ENCODE data around the gene SEL1L. TPM values are rescaled to one million over a fixed set of nuclear protein-coding genes. Genes with fewer than 3 reads are reported as not detected.
"Not testable (repeated sequence)": the region's sequence is repeated elsewhere in the genome, so short reads cannot be mapped to it uniquely, and the experiment has no call there.

SEL1L gene
- total and polyA plus RNA-seq, 9 donors: 15.6 to 68.2 (median 44.4) TPM

GRCh38 chr14:81473456-81474147 lies 60.1 kb downstream of the SEL1L start:
- H3K4me1 ChIP-seq (ENCODE audit: insufficient read depth): peaks cover 7% of the 10 kb centered on the region
- TF ChIP-seq CTCF (IDR thresholded peaks at IDR 0.05): no peak
- intact Hi-C loops (cut with DNase I): no loop called here
- H3K27me3 ChIP-seq: no peaks in the 10 kb centered on the region
- H3K4me3 ChIP-seq: no peak overlapping the region
- H3K27ac ChIP-seq: no peak overlapping the region
- 76 to 78% (median 78%) methylated on average over 3 of the region's 3 CpGs for WGBS, 3 donors
- no peaks in the 10 kb centered on the region for H3K9me3 ChIP-seq
- no peaks in the 10 kb centered on the region for H3K36me3 ChIP-seq
- no peak for DNase-seq

GRCh38 chr14:81472096-81472800 lies 61.4 kb downstream of the SEL1L start:
- TF ChIP-seq CTCF (IDR thresholded peaks at IDR 0.05) (no peak), EP300 (IDR thresholded peaks at IDR 0.05) (no peak), POLR2A (IDR thresholded peaks at IDR 0.05) (no peak)
- WGBS, 3 donors: 90 to 94% (median 94%) methylated on average over 3 of the region's 3 CpGs
- Histone ChIP-seq H3K27me3 (no peaks in the 10 kb centered on the region), H3K9me3 (no peaks in the 10 kb centered on the region), H3K4me1 (ENCODE audit: insufficient read depth) (peaks cover 3% of the 10 kb centered on the region), H3K4me3 (no peak overlapping the region), H3K27ac (no peak overlapping the region), H3K36me3 (no peaks in the 10 kb centered on the region)
- intact Hi-C loops (cut with DNase I): no loop called here
- DNase-seq: no peak

DNA sequence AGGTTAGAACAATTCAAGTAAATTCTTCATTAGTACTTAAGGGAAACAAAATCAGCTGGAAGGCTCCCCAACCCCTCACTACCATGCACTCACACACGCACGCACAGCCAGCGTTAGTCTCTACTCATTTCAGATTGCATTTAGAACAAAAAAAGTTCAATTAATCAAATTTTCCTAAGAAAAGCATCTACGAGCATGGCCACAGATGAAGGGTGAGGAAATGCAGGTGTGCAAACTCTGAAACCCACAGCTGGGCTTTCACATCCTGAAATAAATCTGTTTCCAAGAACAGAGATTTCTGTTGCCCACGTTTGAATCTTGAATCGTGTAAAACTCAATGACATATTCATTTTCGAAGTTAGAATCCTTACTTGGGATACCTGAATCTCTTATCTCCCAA lies 62.6 kb downstream of the SEL1L start:
- Histone ChIP-seq H3K36me3 (no peaks in the 10 kb centered on the region), H3K27ac (no peak overlapping the region), H3K4me3 (no peak overlapping the region), H3K9me3 (no peaks in the 10 kb centered on the region), H3K27me3 (no peaks in the 10 kb centered on the region), H3K4me1 (ENCODE audit: insufficient read depth) (no peaks in the 10 kb centered on the region)
- TF ChIP-seq POLR2A (IDR thresholded peaks at IDR 0.05): no peak
- no peak for TF ChIP-seq EP300 (IDR thresholded peaks at IDR 0.05)
- TF ChIP-seq CTCF (IDR thresholded peaks at IDR 0.05): no peak
- DNase-seq: no peak
- 61 to 68% (median 66%) methylated on average over 7 of the region's 7 CpGs for WGBS, 3 donors
- intact Hi-C loops (cut with DNase I): no loop called here

GRCh38 chr14:81470557-81470826 lies 63.2 kb downstream of the SEL1L start:
- DNase-seq; intact Hi-C loops (cut with DNase I); H3K4me3 ChIP-seq; H3K36me3 ChIP-seq; H3K27me3 ChIP-seq; H3K9me3 ChIP-seq; H3K4me1 ChIP-seq (ENCODE audit: insufficient read depth); H3K27ac ChIP-seq: not testable (repeated sequence)
- 87 to 97% (median 92%) methylated on average over 5 of the region's 5 CpGs for WGBS, 3 donors

DNA sequence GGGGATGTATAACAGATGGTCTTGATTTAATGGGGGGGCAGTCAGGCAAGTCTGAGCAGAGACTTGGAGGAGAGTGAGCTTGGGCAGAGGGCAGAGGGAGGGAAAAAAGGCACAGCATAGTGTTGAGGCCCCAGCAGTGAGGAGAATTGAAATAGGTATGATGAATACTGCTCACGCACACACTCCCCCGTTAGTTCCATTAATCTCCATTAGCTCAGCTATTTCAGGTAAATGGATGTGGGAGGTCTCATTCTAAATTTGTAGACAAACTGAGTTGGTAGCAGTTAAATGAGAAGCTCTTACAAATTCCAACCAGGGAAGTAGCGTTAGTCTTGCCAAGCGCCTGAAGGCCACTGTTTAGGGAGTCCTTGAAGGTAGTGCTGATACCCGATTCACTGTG lies 66.8 kb downstream of the SEL1L start:
- Histone ChIP-seq H3K4me3 (no peak overlapping the region), H3K27ac (no peak overlapping the region), H3K36me3 (no peaks in the 10 kb centered on the region), H3K4me1 (ENCODE audit: insufficient read depth) (no peaks in the 10 kb centered on the region), H3K27me3 (no peaks in the 10 kb centered on the region), H3K9me3 (no peaks in the 10 kb centered on the region)
- DNase-seq: no peak
- WGBS, 3 donors: 71 to 75% (median 74%) methylated on average over 5 of the region's 5 CpGs
- intact Hi-C loops (cut with DNase I): loop anchor here in 2 of 4 donors (10.0 kb wide), 2 partner anchors 482 to 512 kb away; partner anchors contain the start of gene TSHR (in 1 of the 2)
- TF ChIP-seq CTCF (IDR thresholded peaks at IDR 0.05): no peak
- no peak for TF ChIP-seq EP300 (IDR thresholded peaks at IDR 0.05)
- TF ChIP-seq POLR2A (IDR thresholded peaks at IDR 0.05): no peak

Measured in ovary (tissue), 9 donors.